Measurements from ENCODE around the gene PRKN.

DNA sequence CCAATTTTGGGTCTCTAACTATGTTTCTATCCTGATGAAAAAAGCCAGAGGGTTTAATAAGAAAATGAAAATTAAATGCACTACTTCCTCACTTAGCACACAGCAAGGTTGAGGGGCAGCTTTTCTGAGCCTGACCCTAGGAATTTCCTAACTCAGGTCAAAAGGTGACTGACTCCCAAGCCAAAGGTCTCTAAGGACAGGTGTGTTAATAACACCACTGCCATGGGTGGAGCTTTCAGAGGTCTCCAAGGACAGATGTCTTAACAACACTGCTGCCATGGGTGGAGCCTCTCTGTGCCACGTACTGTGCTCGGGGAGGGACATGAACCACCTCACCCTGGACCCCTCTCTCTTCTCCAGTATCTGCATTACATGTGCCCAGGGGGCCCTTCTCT is 339.2 kb downstream of the PRKN start:
- TF ChIP-seq POLR2A (IDR thresholded peaks at IDR 0.05): no peak
- TF ChIP-seq, protein P1, sequence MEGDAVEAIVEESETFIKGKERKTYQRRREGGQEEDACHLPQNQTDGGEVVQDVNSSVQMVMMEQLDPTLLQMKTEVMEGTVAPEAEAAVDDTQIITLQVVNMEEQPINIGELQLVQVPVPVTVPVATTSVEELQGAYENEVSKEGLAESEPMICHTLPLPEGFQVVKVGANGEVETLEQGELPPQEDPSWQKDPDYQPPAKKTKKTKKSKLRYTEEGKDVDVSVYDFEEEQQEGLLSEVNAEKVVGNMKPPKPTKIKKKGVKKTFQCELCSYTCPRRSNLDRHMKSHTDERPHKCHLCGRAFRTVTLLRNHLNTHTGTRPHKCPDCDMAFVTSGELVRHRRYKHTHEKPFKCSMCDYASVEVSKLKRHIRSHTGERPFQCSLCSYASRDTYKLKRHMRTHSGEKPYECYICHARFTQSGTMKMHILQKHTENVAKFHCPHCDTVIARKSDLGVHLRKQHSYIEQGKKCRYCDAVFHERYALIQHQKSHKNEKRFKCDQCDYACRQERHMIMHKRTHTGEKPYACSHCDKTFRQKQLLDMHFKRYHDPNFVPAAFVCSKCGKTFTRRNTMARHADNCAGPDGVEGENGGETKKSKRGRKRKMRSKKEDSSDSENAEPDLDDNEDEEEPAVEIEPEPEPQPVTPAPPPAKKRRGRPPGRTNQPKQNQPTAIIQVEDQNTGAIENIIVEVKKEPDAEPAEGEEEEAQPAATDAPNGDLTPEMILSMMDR (IDR thresholded peaks at IDR 0.05): no peak
- no peak for TF ChIP-seq POLR2AphosphoS5 (IDR thresholded peaks at IDR 0.05)
